Stimulated activated CD8-positive, alpha-beta memory T cell treated with anti-CD3 and anti-CD28 coated beads, Interleukin-12 subunit alpha, Interleukin-12 subunit beta, amount 100 ng/mL, for 24 hours (primary cell): ENCODE data around the gene PLRG1.

Source experiments
- DNase-seq: peaks from one replicate; pipeline ENCODE4 v3.0.0-alpha.2; 2020; ENCODE audit errors: extremely low read depth

The PLRG1 gene

DNA sequence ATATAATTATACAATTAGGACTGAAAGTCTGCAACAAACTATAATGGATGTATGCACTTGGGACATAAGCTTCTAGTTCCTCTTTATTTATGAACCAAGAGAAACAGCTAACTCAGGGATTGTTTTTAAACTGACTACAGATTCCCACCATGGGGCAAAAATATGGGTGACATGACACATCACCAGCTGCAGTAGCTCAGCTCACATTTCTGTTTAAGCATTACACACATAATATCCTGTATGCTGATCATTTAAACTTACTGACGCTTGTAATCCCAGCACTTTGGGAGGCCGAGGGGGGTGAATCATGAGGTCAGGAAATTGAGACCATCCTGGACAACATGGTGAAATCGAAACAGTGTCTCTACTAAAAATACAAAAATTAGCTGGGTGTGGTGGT lies 24.1 kb upstream of the PLRG1 start:
- no peak for DNase-seq

DNA sequence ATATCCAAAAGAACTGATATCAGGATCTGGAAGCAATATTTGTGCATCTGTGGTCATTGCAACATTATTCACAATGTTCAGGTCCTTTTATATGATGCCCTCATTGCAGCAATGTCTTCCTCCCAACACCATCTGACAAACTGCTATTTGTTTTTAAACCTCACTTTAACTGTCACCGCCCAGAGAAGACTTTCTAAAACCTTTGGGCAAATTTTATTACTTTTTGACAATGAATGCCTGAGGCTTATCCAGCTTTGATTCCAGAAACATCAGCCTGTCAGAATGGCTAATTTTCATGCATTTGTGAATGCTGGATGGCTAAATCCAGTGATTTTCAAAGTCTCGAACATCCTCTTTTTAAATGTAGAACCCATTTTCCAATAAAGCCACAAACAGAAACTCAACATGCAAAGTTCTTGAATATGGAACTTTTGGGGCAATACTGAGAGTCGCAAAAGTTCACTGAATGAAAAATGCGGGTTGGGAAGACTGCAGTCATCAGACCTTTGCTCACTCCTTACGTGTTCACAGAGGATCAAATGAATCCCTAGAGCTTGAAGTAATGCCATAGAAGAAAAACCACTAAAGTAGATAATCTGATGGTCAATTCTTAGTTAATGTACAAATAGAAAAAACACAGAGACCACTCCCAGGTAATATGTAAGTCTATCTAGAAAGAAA lies 23.1 kb upstream of the PLRG1 start:
- DNase-seq: no peak

GRCh38 chr4:154569584-154569983 lies 19.4 kb upstream of the PLRG1 start:
- DNase-seq: no peak

- DNase-seq: no peak
Measured at GRCh38 chr4:154569028-154569427, 18.8 kb upstream of the PLRG1 start.

- DNase-seq: no peak
Measured at GRCh38 chr4:154566639-154567204, 16.5 kb upstream of the PLRG1 start.

GRCh38 chr4:154565704-154566103 lies 15.5 kb upstream of the PLRG1 start:
- no peak for DNase-seq

- no peak for DNase-seq
Measured at GRCh38 chr4:154564311-154564710, 14.1 kb upstream of the PLRG1 start.

DNA sequence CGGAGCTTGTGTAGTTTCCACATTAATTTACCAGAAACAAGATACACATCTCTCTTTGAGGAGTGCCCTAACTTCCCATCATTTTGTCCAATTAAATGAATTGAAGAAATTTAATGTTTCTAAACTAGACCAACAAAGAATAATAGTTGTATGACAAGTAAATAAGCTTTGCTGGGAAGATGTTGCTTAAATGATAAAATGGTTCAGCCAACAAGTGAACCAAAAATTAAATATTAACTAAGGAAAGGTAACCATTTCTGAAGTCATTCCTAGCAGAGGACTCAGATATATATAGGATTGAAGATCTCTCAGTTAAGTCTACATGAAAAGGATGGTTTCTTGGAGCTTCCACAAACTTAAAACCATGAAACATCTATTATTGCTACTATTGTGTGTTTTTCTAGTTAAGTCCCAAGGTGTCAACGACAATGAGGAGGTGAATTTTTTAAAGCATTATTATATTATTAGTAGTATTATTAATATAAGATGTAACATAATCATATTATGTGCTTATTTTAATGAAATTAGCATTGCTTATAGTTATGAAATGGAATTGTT lies 12.6 kb upstream of the PLRG1 start, which contains the start of gene FGB:
Gene FGB, plus strand, starts transcription at position 315 of the 558 bp plus-strand sequence. Its CDS starts 8 bp downstream, at position 323.
- DNase-seq: no peak

DNA sequence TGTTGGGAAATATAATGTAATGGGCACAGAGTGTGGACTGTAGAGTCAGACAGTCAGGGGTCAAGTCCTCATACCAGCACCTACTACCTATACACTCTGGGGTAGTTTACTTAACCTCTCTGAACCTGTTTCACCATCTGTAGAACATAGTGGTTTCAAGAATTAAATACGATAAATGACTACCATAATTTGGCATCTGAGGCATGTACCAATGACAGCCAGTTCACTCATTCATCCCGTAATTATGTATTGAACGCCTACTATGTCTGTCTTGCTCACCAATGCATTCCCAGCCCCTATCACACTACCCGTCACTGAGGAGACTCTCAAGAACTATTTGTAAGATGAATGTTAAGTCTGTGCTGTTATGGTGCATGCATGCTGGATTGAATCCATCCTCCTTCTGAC lies 10.6 kb upstream of the PLRG1 start:
- no peak for DNase-seq

DNA sequence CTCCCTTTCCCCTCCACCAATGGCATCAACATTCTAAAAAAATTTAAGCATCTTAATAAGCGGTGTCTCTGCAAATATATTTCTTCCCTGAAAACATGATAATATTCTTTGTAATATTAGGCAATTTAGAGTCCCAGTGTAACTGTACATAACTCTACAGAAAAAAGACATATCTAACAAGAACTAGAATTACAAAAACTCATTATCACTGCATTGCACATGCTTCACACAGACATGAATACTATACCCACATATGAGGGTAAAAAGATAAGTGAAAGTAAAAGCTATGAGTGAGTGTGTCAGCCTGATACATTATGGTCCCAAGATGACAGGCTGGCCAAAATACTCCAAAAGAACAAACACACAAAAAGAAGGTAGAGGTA lies 10.2 kb upstream of the PLRG1 start:
- no peak for DNase-seq

DNA sequence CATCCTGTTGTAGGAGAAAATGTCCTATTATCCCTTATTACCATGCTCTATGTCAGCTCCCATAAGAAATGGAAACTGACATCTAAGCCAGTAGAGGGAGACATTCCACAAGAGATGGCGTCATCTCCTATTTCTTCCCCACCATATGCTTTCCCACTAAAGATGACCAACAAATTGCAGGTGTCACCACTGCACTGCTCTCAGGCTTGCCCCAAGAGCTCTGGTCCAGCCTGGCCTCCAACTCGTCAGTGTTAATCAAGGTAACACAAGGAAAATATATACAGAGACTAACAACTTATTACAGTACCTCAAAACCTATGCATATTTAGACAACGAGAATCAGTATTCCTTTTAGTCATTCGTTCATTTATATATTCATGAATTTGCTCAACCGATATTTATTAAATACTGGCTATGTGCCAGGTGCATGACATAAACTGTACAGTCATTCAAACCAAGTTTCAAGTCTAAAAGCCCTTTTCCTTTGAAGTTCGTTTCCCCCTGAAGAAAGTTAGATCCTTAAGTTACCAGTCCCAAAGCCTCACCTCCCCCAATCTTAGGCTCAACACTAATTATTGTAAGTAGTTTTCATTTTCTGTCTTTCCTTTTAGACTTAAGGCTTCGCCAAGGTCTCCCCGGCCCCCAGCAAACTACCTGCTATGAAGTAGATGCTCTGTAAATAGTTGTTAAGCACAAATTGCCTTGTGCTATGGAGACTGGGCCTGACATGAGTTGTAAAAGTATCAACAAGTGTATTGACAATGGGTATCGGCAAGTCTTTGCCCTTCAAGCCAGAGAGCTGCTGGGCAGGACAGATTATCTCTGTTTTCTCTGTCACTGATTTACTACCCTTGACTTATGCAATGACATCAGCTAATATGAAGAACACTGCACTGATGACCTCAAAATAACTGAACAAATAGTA lies 9.6 kb upstream of the PLRG1 start:
- no peak for DNase-seq

- no peak for DNase-seq
Measured at GRCh38 chr4:154559141-154559493, 8.9 kb upstream of the PLRG1 start.

DNA sequence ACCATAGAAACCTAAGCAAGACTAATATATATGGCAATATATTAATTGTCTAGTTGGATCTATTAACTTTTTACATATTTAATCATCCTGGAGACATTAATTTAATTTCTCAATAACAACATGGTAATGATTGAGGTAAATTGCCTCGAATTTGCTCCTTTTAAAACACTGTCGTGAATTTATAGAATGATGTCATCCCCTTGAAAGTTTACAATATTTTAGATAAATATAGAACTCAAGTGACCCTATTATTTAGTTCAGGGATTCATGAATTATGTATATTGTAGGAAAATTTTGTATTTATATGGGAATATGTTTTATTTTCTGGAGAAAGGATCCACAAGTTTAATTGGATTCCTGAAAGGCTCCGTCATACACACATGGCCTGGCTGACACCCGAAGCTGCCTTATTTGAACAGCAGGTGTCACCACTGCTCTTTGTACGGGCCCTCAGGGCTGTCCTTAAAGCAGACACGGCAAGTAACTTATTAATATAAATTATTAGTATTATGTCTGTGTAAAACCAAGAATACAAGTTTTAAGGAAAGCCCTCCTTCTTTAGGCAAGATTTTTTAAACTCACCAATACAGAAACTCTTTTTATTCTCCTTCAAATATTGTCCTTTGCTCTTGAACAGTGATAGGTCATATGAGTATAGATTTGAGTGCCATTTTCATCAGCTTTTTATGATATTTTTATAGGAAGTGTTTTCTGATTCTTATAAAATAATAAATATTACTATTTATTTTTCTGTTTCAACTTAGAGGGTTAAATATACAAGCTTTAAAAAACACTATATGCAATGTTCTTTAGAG lies 1.9 kb upstream of the PLRG1 start:
- peak; percentile 37 for DNase-seq

GRCh38 chr4:154545689-154546088 lies 4.5 kb downstream of the PLRG1 start:
- no peak for DNase-seq

DNA sequence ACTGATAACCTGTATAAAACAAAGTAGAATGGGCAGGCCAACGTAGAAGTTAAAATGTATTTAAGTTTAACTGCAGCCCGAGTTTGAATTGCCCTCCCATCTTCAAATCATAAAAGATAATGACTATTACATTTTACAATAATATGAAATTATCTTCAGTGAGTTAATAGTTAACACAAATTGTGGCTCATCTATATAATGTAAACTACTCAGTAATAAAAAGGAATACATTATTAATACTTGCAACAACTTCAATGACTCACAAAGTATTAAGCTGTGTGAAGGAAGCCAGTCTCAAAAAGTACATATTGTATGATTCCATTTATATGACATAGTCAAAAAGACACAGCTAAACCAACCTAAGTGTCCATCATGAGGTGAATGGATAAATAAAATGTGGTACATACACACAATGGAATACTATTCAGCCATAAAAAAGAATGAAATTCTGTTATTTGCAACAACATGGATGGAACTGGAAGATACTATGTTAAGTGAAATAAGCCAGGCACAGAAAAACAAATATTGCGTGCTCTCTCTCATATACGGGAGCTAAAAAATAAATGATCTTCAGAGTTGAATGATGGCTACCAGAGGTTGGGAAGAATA lies 7.8 kb downstream of the PLRG1 start:
- DNase-seq: no peak

GRCh38 chr4:154534296-154534695 lies 15.9 kb downstream of the PLRG1 start:
- no peak for DNase-seq

- DNase-seq: no peak
Measured at GRCh38 chr4:154529728-154530519, 20.3 kb downstream of the PLRG1 start.

DNA sequence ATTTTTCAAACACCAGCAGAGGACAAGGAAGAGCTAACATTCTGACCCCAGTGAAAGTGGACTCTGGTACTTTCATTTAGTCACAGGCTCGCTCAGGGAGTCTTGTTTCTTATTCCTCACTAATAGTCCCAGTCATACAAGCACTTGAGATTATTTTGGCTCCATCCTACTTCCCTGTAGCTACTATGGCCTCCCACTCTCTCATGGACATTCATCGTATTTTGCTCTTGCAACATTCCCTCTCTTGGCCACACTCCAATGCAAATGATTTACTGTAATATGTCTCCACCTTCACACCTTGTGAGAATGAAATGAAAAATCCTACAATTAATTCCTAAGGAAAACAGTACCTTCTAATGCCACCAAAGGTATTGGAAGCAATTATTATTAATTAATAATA lies 21.3 kb downstream of the PLRG1 start:
- DNase-seq: no peak

DNA sequence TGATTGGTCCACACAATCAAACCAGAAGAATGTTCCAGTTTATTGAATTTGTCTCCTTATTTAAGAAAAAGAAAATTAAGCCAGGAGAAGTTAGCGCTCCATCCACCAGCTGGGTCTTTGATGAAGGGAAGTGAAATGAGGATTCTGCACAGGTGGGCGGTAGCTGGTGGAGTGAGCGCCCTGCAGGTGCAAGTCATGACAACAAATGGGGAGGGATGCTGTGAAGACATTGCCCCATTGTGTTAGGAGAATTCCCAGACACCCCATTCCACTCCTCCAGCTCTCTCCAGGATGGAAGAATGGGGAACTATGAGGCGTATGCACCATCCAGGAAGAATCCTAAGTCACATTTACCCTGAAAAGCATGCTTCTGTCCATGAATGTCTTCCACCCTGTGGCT lies 22.9 kb downstream of the PLRG1 start:
- DNase-seq: no peak

GRCh38 chr4:154526151-154526550 lies 24.0 kb downstream of the PLRG1 start:
- no peak for DNase-seq
